Epithelial cell of esophagus (primary cell): ENCODE measurements around the gene PSMG3.
"Not testable (repeated sequence)": the region's sequence is repeated elsewhere in the genome, so short reads cannot be mapped to it uniquely, and the experiment has no call there.

ENCODE experiments used
- DNase-seq: peaks from one replicate; pipeline ENCODE4 v3.0.0; 2010; ENCODE audit warnings: low read depth
- H3K4me3 ChIP-seq: 2 replicates; pipeline ENCODE4 v1.5.1; 2011; ENCODE audit warnings: mild to moderate bottlenecking, low read length, control low read depth
- CTCF ChIP-seq: IDR thresholded peaks from 2 replicates; pipeline ENCODE4 v1.5.1; 2011; ENCODE audit warnings: low read depth, mild to moderate bottlenecking, low read length, control low read depth, inconsistent platforms; ENCODE audit not compliant: insufficient read depth; ENCODE audit errors: missing control alignments

PSMG3 gene

GRCh38 chr7:1587738-1588137, 17.9 kb upstream of the PSMG3 start:
- no peak for TF ChIP-seq CTCF
- no peak for DNase-seq
- H3K4me3 ChIP-seq: no peak overlapping the region

GRCh38 chr7:1586827-1587705, 17.2 kb upstream of the PSMG3 start:
- TF ChIP-seq CTCF: no peak
- no peak for DNase-seq
- no peak overlapping the region for H3K4me3 ChIP-seq

- no peak for TF ChIP-seq CTCF
- DNase-seq: no peak
- H3K4me3 ChIP-seq: no peak overlapping the region
Measured at GRCh38 chr7:1586126-1586826, 16.4 kb upstream of the PSMG3 start.

GRCh38 chr7:1585142-1585981, 15.5 kb upstream of the PSMG3 start:
- TF ChIP-seq CTCF: no peak
- H3K4me3 ChIP-seq: no peak overlapping the region
- no peak for DNase-seq

- DNase-seq: no peak
- TF ChIP-seq CTCF: no peak
- H3K4me3 ChIP-seq: no peak overlapping the region
Measured at GRCh38 chr7:1584700-1585099, 14.9 kb upstream of the PSMG3 start.

- not testable (repeated sequence) for DNase-seq
Measured at GRCh38 chr7:1583241-1583930, 13.6 kb upstream of the PSMG3 start.

More at GRCh38 chr7:1583241-1583930, 13.6 kb upstream of the PSMG3 start:
- not testable (repeated sequence) for H3K4me3 ChIP-seq
